ENCODE measurements around the gene EPHB1.

GRCh38 chr3:134970895-134971294 is 175.8 kb downstream of the EPHB1 start:
- TF ChIP-seq CTCF (conservative IDR thresholded peaks at IDR 0.05), result no peak
- TF ChIP-seq ZFX (IDR thresholded peaks at IDR 0.05), result no peak

All from C4-2B (cell line).